GM13976 (cell line): ENCODE data around the gene RAI14.
"Not testable (repeated sequence)": the region's sequence is repeated elsewhere in the genome, so short reads cannot be mapped to it uniquely, and the experiment has no call there.

Experiments used
- DNase-seq: peaks from one replicate; pipeline ENCODE4 v3.0.0; 2012; ENCODE audit warnings: low spot score
- in situ Hi-C: fragments of 300-500 bp; cut with MboI; formaldehyde crosslinking; loops from one replicate; pipeline ENCODE4 v1.12.0; 2022; ENCODE audit warnings: low sequenced_read_pairs, mixed read lengths, inconsistent platforms; ENCODE audit not compliant: unreplicated experiment
- TF ChIP-seq, protein P1 (sequence below): IDR thresholded peaks from 2 replicates; pipeline ENCODE4 v1.5.1; 2012; ENCODE audit warnings: borderline replicate concordance, mild to moderate bottlenecking; ENCODE audit not compliant: insufficient read depth; ENCODE audit errors: extremely low read depth, missing control alignments, control extremely low read depth

Gene RAI14

DNA sequence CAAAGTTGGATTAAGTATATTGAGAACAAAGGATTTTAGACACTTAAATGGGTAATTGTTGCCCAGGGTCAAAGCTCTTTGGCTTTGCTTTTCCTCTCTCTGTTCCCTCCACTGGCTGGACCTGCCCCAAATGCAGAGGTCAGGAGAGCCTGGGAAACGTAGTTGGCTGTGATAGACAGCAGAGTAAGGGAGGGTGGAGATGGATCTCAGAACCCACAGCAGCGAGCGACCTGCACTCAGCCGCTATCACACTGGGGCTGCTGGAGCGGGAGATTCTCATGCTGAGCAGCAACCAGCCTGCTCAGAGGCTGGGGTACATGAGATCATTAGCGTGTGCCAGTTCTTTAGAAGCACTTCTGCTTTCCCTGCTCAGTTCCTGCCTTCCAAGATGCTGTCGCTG, 111.1 kb downstream of the RAI14 start:
- TF ChIP-seq, protein P1, sequence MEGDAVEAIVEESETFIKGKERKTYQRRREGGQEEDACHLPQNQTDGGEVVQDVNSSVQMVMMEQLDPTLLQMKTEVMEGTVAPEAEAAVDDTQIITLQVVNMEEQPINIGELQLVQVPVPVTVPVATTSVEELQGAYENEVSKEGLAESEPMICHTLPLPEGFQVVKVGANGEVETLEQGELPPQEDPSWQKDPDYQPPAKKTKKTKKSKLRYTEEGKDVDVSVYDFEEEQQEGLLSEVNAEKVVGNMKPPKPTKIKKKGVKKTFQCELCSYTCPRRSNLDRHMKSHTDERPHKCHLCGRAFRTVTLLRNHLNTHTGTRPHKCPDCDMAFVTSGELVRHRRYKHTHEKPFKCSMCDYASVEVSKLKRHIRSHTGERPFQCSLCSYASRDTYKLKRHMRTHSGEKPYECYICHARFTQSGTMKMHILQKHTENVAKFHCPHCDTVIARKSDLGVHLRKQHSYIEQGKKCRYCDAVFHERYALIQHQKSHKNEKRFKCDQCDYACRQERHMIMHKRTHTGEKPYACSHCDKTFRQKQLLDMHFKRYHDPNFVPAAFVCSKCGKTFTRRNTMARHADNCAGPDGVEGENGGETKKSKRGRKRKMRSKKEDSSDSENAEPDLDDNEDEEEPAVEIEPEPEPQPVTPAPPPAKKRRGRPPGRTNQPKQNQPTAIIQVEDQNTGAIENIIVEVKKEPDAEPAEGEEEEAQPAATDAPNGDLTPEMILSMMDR, result no peak
- in situ Hi-C loops, result no loop called here
- no peak for DNase-seq

DNA sequence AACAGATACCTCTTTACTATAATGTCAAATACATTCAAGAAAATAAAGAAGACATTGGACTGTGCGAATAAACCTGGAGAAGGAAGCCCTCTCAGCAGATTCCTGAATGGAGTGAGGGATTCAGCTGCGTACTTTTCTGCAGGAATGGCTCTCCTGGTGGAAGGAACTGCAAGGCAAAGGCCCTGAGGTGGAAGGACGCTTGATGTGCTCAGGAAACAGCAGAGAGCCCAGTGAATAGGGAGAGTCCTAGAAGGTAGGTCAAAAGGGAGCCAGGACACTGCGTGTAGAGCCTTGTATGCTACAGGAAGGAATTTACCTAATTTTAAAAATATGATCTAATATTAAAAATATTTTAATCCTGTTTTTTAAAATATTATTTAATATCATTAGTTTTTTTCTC, 114.4 kb downstream of the RAI14 start:
- in situ Hi-C loops, result no loop called here
- DNase-seq, result no peak
- TF ChIP-seq, protein P1, result no peak

DNA sequence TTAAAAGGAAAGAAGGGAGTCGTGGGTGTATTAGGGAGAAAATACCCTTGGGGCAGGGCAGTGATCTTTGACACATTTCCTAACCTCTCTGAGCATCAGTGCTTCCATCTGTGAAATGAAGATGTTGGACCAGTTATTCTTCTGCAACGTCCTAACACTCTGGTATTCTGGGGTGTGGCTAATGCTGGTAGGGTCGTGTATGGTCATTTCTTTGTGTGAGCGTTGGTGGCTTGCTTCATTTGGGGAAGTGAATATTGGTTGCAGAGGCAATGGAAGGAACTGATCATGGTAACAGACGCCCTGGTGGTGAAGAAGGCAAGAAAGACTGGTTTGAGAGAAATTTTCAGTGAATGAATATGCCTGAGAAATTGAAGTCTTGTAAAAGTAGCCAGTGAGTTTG, 114.9 kb downstream of the RAI14 start:
- TF ChIP-seq, protein P1, result peak; percentile 5
- in situ Hi-C loops, result no loop called here
- peak; percentile 35 for DNase-seq

DNA sequence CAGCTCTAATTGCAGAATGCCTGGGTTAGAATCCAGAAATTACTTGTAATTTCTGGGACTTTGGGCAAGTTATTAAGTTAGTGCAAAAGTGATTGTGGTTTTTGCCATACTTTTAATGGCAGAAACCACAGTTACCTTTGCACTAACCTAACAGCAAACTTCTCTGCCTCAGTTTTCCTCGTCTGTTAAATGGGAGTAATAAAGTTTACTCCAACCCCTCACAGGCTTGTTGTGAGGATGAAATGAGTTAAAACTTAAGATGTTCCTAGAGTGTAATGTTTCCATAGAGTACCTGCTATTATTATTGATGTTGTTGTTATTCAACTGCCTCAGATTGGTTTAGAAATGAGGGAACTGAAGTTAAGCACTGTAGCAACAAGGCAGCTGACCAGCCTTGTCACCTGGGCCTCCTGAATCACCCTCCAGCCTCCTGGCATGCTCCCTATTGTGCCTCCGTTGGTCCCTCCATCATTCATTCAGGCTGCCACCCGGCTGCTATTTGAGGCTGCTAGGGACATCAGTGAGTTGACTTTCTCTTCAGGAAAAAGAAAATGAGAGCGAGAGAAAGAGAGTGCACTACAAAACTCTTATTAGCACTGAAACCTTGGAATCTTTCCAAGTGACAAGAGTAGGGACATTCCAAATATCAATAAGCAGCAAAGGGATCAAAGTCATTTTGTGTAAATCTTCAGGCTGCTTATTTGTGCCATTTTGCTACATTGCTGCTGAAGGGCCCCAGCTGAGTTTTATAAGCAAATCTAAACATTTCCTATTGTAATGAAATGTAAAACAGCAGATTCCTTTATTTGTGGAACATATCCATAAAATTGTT, 116.4 kb downstream of the RAI14 start:
- in situ Hi-C loops, result no loop called here
- no peak for DNase-seq
- TF ChIP-seq, protein P1, result no peak

DNA sequence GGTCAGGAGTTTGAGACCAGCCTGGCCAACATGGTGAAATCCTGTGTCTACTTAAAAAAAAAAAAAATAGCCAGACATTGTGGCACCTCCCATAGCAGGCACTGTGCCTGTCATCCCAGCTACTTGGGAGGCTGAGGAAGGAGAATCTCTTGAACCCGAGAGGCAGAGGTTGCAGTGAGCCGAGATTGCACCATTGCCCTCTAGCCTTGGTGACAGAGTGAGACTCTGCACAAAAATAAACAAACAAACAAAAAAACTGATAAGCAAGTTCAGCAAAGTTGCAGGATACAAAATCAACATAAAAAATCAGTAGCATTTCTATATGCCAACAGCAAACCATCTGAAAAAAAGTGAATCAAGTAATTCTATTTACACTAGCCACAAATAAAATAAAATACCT, 118.0 kb downstream of the RAI14 start:
- in situ Hi-C loops, result no loop called here
- no peak for DNase-seq

DNA sequence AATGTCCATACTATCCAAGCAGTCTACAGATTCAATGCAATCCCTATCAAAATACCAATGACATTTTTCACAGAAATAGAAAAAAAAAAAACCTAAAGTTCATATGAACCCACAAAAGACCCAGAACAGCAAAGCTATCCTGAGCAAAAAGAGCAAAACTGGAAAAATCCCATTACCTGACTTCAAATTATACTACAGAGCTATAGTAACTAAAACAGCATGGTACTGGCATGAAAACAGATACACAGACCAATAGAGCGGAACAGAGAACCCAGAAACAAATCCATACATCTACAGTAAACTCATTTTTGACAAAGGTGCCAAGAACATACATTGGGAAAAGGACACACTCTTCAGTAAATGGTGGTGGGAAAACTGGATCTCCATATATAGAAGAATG, 118.5 kb downstream of the RAI14 start:
- DNase-seq, in situ Hi-C loops: not testable (repeated sequence)

More for the DNA sequence above, 118.0 kb downstream of the RAI14 start:
- TF ChIP-seq, protein P1, result no peak

DNA sequence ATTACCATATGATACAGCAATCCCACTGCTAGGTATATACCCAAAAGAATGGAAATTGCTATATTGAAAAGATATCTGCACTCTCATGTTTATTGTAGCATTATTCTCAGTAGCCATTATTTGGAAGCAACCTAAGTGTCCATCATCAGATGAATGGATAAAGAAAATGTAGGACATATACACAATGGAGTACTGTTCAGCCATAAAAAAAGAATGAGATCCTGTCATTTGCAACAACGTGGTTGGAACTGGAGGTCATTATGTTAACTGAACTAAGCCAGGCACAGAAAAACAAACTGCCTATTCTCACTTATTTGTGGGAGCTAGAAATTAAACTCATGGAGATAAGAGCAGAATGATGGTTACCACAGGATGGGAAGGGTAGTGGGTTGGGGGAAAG, 119.8 kb downstream of the RAI14 start:
- DNase-seq, result no peak
- in situ Hi-C loops, result no loop called here
- TF ChIP-seq, protein P1, result no peak
